Liver (tissue), 9 donors: ENCODE measurements around the gene ZFP36L1. TPM values are rescaled to one million over a fixed set of nuclear protein-coding genes. Genes with fewer than 3 reads are reported as not detected.

Source experiments
- DNase-seq: peaks from one replicate; pipeline ENCODE4 v3.0.0-alpha.2; 2017; ENCODE audit warnings: low spot score
- H3K27ac ChIP-seq, 2 donors: one replicate each; pipeline ENCODE4 v1.7.0; 2013; ENCODE audit warnings: inconsistent platforms in 2 of 2, low read length in 2 of 2, control low read depth in 1 of 2, low read depth in 1 of 2, mild to moderate bottlenecking in 1 of 2
- H3K27me3 ChIP-seq, 4 donors: one replicate each; pipeline versions ENCODE4 v1.6.1 to v1.7.0; 2013; ENCODE audit warnings: low read length in 3 of 4, inconsistent platforms in 1 of 4, mild to moderate bottlenecking in 1 of 4, moderate library complexity in 1 of 4; ENCODE audit not compliant: control insufficient read depth in 4 of 4, insufficient read depth in 4 of 4
- H3K36me3 ChIP-seq, 4 donors: one replicate each; pipeline versions ENCODE4 v1.6.1 to v1.7.0; 2013; ENCODE audit warnings: low read length in 3 of 4, mild to moderate bottlenecking in 3 of 4, low read depth in 1 of 4, moderate library complexity in 1 of 4; ENCODE audit not compliant: control insufficient read depth in 4 of 4, insufficient read depth in 3 of 4
- H3K4me1 ChIP-seq, 4 donors: one replicate each; pipeline versions ENCODE4 v1.6.1 to v1.7.0; 2013; ENCODE audit warnings: low read length in 3 of 4, mild to moderate bottlenecking in 3 of 4, moderate library complexity in 1 of 4; ENCODE audit not compliant: control insufficient read depth in 4 of 4, insufficient read depth in 4 of 4
- H3K4me3 ChIP-seq, 3 donors: one replicate each; pipeline versions ENCODE4 v1.6.1 to v1.7.0; 2013; ENCODE audit warnings: low read length in 3 of 3, control low read depth in 1 of 3, low read depth in 1 of 3, mild to moderate bottlenecking in 1 of 3
- H3K9ac ChIP-seq, 2 donors: one replicate each; pipeline ENCODE4 v1.7.0; 2013; ENCODE audit warnings: low read length in 2 of 2, mild to moderate bottlenecking in 2 of 2, moderate library complexity in 2 of 2, control low read depth in 1 of 2, low read depth in 1 of 2
- H3K9me3 ChIP-seq, 4 donors: one replicate each; pipeline versions ENCODE4 v1.6.1 to v1.7.0; 2013; ENCODE audit warnings: low read length in 3 of 4; ENCODE audit not compliant: control insufficient read depth in 4 of 4
- ATF3 ChIP-seq: IDR thresholded peaks from 2 replicates; pipeline ENCODE4 v1.6.1; 2016; ENCODE audit warnings: antibody characterized with exemption
- CTCF ChIP-seq: fragments of 150-350 bp; IDR thresholded peaks from 2 replicates; pipeline ENCODE4 v1.5.1; 2017; ENCODE audit warnings: improper control_type of control experiment, low read depth, low read length; ENCODE audit not compliant: missing input control
- EGR1 ChIP-seq, 2 donors: IDR thresholded peaks; 2 replicates each; pipeline ENCODE4 v1.6.1; 2016 to 2018; ENCODE audit warnings: antibody characterized with exemption in 2 of 2, low read depth in 2 of 2
- FOXA1 ChIP-seq: IDR thresholded peaks from 2 replicates; pipeline ENCODE4 v1.6.1; 2016; ENCODE audit warnings: antibody characterized with exemption
- FOXA2 ChIP-seq: IDR thresholded peaks from 2 replicates; pipeline ENCODE4 v1.6.1; 2016; ENCODE audit warnings: antibody characterized with exemption
- GABPA ChIP-seq, 2 donors: IDR thresholded peaks in 1 of 2; conservative IDR thresholded peaks in 1 of 2; 2 replicates each; pipeline ENCODE4 v1.6.1; 2016; ENCODE audit warnings: antibody characterized with exemption in 2 of 2, mild to moderate bottlenecking in 1 of 2, moderate library complexity in 1 of 2
- HNF4A ChIP-seq, 2 donors: conservative IDR thresholded peaks; 2 replicates each; pipeline ENCODE4 v1.6.1; 2016; ENCODE audit warnings: antibody characterized with exemption in 2 of 2, mild to moderate bottlenecking in 2 of 2
- HNF4G ChIP-seq: IDR thresholded peaks from 2 replicates; pipeline ENCODE4 v1.6.1; 2016; ENCODE audit warnings: antibody characterized with exemption
- JUND ChIP-seq, 2 donors: IDR thresholded peaks; 2 replicates each; pipeline ENCODE4 v1.6.1; 2016; ENCODE audit warnings: antibody characterized with exemption in 2 of 2
- MAX ChIP-seq: IDR thresholded peaks from 2 replicates; pipeline ENCODE4 v1.6.1; 2016; ENCODE audit warnings: antibody characterized with exemption
- NR2F2 ChIP-seq: IDR thresholded peaks from 2 replicates; pipeline ENCODE4 v1.6.1; 2016; ENCODE audit warnings: antibody characterized with exemption
- RAD21 ChIP-seq, 2 donors: IDR thresholded peaks; 2 replicates each; pipeline ENCODE4 v1.6.1; 2016; ENCODE audit warnings: antibody characterized with exemption in 2 of 2, mild to moderate bottlenecking in 2 of 2
- REST ChIP-seq: IDR thresholded peaks from 2 replicates; pipeline ENCODE4 v1.6.1; 2016; ENCODE audit warnings: antibody characterized with exemption, mild to moderate bottlenecking
- RXRA ChIP-seq, 2 donors: IDR thresholded peaks; 2 replicates each; pipeline ENCODE4 v1.6.1; 2017 to 2018; ENCODE audit warnings: antibody characterized with exemption in 2 of 2, mild to moderate bottlenecking in 1 of 2
- SP1 ChIP-seq: IDR thresholded peaks from 2 replicates; pipeline ENCODE4 v1.6.1; 2018; ENCODE audit warnings: antibody characterized with exemption, mild to moderate bottlenecking
- TAF1 ChIP-seq: conservative IDR thresholded peaks from 2 replicates; pipeline ENCODE4 v1.6.1; 2016; ENCODE audit warnings: antibody characterized with exemption, mild to moderate bottlenecking
- YY1 ChIP-seq: IDR thresholded peaks from 2 replicates; pipeline ENCODE4 v1.6.1; 2016; ENCODE audit warnings: antibody characterized with exemption, mild to moderate bottlenecking
- ZBTB33 ChIP-seq: IDR thresholded peaks from 2 replicates; pipeline ENCODE4 v1.6.1; 2016; ENCODE audit warnings: antibody characterized with exemption
- WGBS: extraction: QIAGEN DNeasy Blood & Tissue Kit; methylation state at CpG from one replicate; pipeline ENCODE4 v1.1.7; 2013; 5-methylcytosine and 5-hydroxymethylcytosine counted together
- polyA plus RNA-seq, 2 donors: library from polyadenylated mRNA; stranded (reverse) in 1 of 2; unstranded in 1 of 2; fragments of 200-250 nt in 1 of 2; fragments of >200 nt in 1 of 2; fragmentation: Nextera tagmentation in 1 of 2; extraction: Ambion mirVana in 1 of 2; gene quantifications; one replicate each; pipeline versions ENCODE4 v1.2.1 to v1.2.3, GENCODE V29; 2013 to 2015
- total RNA-seq, 2 donors: library from RNA; depleted of rRNA; stranded (reverse); fragments of >200 nt; gene quantifications; one replicate each; pipeline ENCODE4 v1.2.3, GENCODE V29; 2014
- donor health status: healthy.
- donor health status: healthy.
- donor health status: healthy.
- donor health status: healthy.
- donor health status: healthy.

The ZFP36L1 gene
- total and polyA plus RNA-seq, 4 donors = 25.0 to 170 (median 69.5) TPM

GRCh38 chr14:68775614-68776126 lies 17.2 kb downstream of the ZFP36L1 start:
- Histone ChIP-seq H3K36me3 (no peaks in the 10 kb centered on the region), H3K4me1 (peaks cover 0 to 11% (median 2%) of the 10 kb centered on the region in 4 donors), H3K27me3 (no peaks in the 10 kb centered on the region), H3K4me3 (no peak overlapping the region), H3K9ac (no peak overlapping the region), H3K27ac (no peak overlapping the region), H3K9me3 (no peaks in the 10 kb centered on the region)
- 92% methylated on average over 6 of the region's 6 CpGs for WGBS
- TF ChIP-seq FOXA2 (no peak), FOXA1 (no peak), MAX (no peak)
- DNase-seq = no peak

- 96% methylated on average over 4 of the region's 4 CpGs for WGBS
- Histone ChIP-seq H3K9ac (no peak overlapping the region), H3K36me3 (no peaks in the 10 kb centered on the region), H3K27me3 (no peaks in the 10 kb centered on the region), H3K4me1 (peaks cover 0 to 4% (median 0%) of the 10 kb centered on the region in 4 donors), H3K9me3 (no peaks in the 10 kb centered on the region), H3K4me3 (no peak overlapping the region), H3K27ac (no peak overlapping the region)
- no peak for DNase-seq
- TF ChIP-seq HNF4G (no peak), MAX (no peak), REST (no peak), ATF3 (no peak), EGR1 (IDR thresholded peaks at IDR 0.05; ENCODE audit: low read depth in 2 of 2) (no peak), TAF1 (no peak), JUND (IDR thresholded peaks at IDR 0.05) (no peak), HNF4A (conservative IDR thresholded peaks at IDR 0.05) (no peak), RXRA (IDR thresholded peaks at IDR 0.05) (no peak), NR2F2 (no peak), FOXA2 (no peak), GABPA (IDR thresholded peaks at IDR 0.05 in 1 of 2, conservative IDR thresholded peaks at IDR 0.05 in 1 of 2) (no peak), CTCF (no peak), YY1 (no peak), SP1 (no peak), RAD21 (IDR thresholded peaks at IDR 0.05) (no peak), ZBTB33 (no peak), FOXA1 (no peak)
Measured at GRCh38 chr14:68774771-68775613, 17.9 kb downstream of the ZFP36L1 start.
